H1 (cell line): ENCODE data around the gene PRICKLE2.

Source experiments
- CEBPB ChIP-seq: IDR thresholded peaks from 2 replicates; pipeline ENCODE4 v1.6.1; 2012; ENCODE audit warnings: low read depth, low read length
- CHD2 ChIP-seq: IDR thresholded peaks from 2 replicates; pipeline ENCODE4 v1.6.1; 2012; ENCODE audit warnings: low read length, improper control_type of control experiment
- POLR2A ChIP-seq, 2 experiments: IDR thresholded peaks; 1 replicate in 1 of 2; 2 replicates in 1 of 2; pipeline ENCODE4 v1.6.1; 2011; ENCODE audit warnings: low read depth in 2 of 2, low read length in 2 of 2, mild to moderate bottlenecking in 2 of 2; ENCODE audit errors: control extremely low read depth in 1 of 2
- POLR2AphosphoS5 ChIP-seq: IDR thresholded peaks from 2 replicates; pipeline ENCODE4 v1.6.1; 2011; ENCODE audit warnings: low read depth, low read length
- RXRA ChIP-seq: IDR thresholded peaks from 2 replicates; pipeline ENCODE4 v1.6.1; 2011; ENCODE audit warnings: low read depth, mild to moderate bottlenecking, low read length, moderate library complexity; ENCODE audit not compliant: insufficient read depth
- SP2 ChIP-seq: IDR thresholded peaks from 2 replicates; pipeline ENCODE4 v1.6.1; 2012; ENCODE audit warnings: mild to moderate bottlenecking, low read length, inconsistent platforms
- SRF ChIP-seq: IDR thresholded peaks from 2 replicates; pipeline ENCODE4 v1.6.1; 2011; ENCODE audit warnings: mild to moderate bottlenecking, low read depth, low read length, moderate library complexity
- TAF1 ChIP-seq: IDR thresholded peaks from 2 replicates; pipeline ENCODE4 v1.6.1; 2011; ENCODE audit warnings: mild to moderate bottlenecking, low read depth, low read length
- TF ChIP-seq, protein P1 (sequence below), 3 experiments: IDR thresholded peaks; 1 replicate in 2 of 3; 2 replicates in 1 of 3; pipeline versions ENCODE4 v1.5.1 to v1.6.1; 2011; ENCODE audit warnings: low read length in 3 of 3, mild to moderate bottlenecking in 3 of 3, inconsistent platforms in 2 of 3, low read depth in 1 of 3, moderate library complexity in 1 of 3; ENCODE audit not compliant: insufficient read depth in 1 of 3; ENCODE audit errors: control extremely low read depth in 1 of 3
- TF ChIP-seq, protein P2 (sequence below): IDR thresholded peaks from 2 replicates; pipeline ENCODE4 v1.6.1; 2012; ENCODE audit warnings: inconsistent platforms

DNA sequence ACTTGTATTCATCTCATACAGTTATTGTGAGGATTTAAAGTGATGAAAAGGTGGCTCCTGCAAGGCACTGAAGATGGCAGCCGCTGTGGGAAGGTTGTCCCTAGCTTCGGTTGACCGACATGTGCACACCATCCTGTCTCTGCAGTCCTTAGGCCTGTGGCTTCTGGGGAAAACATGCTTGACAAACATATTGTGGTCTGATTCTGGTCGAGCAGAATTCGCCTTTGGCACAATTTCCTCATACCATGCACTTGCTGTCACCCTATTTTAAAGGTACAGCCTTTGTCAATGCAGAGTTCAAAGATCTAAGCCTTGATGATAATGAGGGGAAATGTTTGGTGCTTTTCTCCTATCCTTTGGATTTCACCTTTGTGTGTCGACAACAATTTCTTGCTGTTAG lies 50.9 kb downstream of the PRICKLE2 start:
- no peak for TF ChIP-seq CEBPB
- no peak for TF ChIP-seq POLR2A (IDR thresholded peaks at IDR 0.05; ENCODE audit: control extremely low read depth in 1 of 2, low read depth in 2 of 2, low read length in 2 of 2)
- TF ChIP-seq, protein P1, sequence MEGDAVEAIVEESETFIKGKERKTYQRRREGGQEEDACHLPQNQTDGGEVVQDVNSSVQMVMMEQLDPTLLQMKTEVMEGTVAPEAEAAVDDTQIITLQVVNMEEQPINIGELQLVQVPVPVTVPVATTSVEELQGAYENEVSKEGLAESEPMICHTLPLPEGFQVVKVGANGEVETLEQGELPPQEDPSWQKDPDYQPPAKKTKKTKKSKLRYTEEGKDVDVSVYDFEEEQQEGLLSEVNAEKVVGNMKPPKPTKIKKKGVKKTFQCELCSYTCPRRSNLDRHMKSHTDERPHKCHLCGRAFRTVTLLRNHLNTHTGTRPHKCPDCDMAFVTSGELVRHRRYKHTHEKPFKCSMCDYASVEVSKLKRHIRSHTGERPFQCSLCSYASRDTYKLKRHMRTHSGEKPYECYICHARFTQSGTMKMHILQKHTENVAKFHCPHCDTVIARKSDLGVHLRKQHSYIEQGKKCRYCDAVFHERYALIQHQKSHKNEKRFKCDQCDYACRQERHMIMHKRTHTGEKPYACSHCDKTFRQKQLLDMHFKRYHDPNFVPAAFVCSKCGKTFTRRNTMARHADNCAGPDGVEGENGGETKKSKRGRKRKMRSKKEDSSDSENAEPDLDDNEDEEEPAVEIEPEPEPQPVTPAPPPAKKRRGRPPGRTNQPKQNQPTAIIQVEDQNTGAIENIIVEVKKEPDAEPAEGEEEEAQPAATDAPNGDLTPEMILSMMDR (IDR thresholded peaks at IDR 0.05; ENCODE audit: control extremely low read depth in 1 of 3, insufficient read depth in 1 of 3, low read depth in 1 of 3, low read length in 3 of 3): no peak
- TF ChIP-seq RXRA: no peak
- TF ChIP-seq TAF1: no peak
- no peak for TF ChIP-seq SRF
- no peak for TF ChIP-seq SP2
- TF ChIP-seq POLR2AphosphoS5: no peak
- TF ChIP-seq, protein P2, sequence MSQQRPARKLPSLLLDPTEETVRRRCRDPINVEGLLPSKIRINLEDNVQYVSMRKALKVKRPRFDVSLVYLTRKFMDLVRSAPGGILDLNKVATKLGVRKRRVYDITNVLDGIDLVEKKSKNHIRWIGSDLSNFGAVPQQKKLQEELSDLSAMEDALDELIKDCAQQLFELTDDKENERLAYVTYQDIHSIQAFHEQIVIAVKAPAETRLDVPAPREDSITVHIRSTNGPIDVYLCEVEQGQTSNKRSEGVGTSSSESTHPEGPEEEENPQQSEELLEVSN: no peak
- TF ChIP-seq CHD2: no peak
